IMR-90 (cell line): ENCODE results near the gene PLEKHS1. TPM values are rescaled to one million over a fixed set of nuclear protein-coding genes. Genes with fewer than 3 reads are reported as not detected.

Experiments used
- ATAC-seq: fragments of 200-7000 bp; cut with Tn5 transposase; 2 replicates; pipeline ENCODE4 v1.9.1; 2020; ENCODE audit warnings: low read depth, mild to moderate bottlenecking, moderate library complexity
- BruUV-seq: library from RNA; stranded (reverse); fragments of 400-500 nt; replicated peaks from 2 replicates; lab custom pipeline; 2021; lab: Mats Ljungman, UMichigan
- CTCF ChIA-PET: fragments of 300-600 bp; formaldehyde crosslinking; extraction: SDS; loops from one replicate; lab custom pipeline; 2021; ENCODE audit warnings: antibody characterized with exemption; lab: Yijun Ruan, JAX
- POLR2A ChIA-PET: fragments of 300-600 bp; sonication (Branson Sonifier 250); formaldehyde crosslinking; loops from one replicate; lab custom pipeline; 2022; ENCODE audit warnings: antibody characterized with exemption; ENCODE audit not compliant: unreplicated experiment; lab: Charles Lee
- DNase-seq: peaks from one replicate; pipeline ENCODE4 v3.0.0; 2013
- H2AFZ ChIP-seq: replicated peaks from 2 replicates; pipeline ENCODE3; 2013; ENCODE audit warnings: low read length, mild to moderate bottlenecking; ENCODE audit not compliant: poor library complexity
- H2AK5ac ChIP-seq: 2 replicates; pipeline ENCODE4 v1.6.1; 2013; ENCODE audit warnings: low read depth, low read length, inconsistent platforms
- H2AK9ac ChIP-seq: replicated peaks from 2 replicates; pipeline ENCODE3; 2013; ENCODE audit warnings: mild to moderate bottlenecking, low read depth, low read length, moderate library complexity; ENCODE audit not compliant: poor library complexity
- H2BK120ac ChIP-seq: 2 replicates; pipeline ENCODE4 v1.6.1; 2013; ENCODE audit warnings: low read depth, low read length, inconsistent platforms
- H2BK15ac ChIP-seq: 3 replicates; pipeline ENCODE4 v1.6.1; 2013; ENCODE audit warnings: low read depth, low read length, inconsistent platforms
- H2BK20ac ChIP-seq: 2 replicates; pipeline ENCODE4 v1.6.1; 2013; ENCODE audit warnings: low read depth, mild to moderate bottlenecking, inconsistent platforms, low read length, moderate library complexity
- H2BK5ac ChIP-seq: 2 replicates; pipeline ENCODE4 v1.6.1; 2013; ENCODE audit warnings: mild to moderate bottlenecking, low read depth, low read length, inconsistent platforms; ENCODE audit not compliant: poor library complexity, severe bottlenecking
- H3K14ac ChIP-seq: replicated peaks from 2 replicates; pipeline ENCODE4 v1.6.1; 2013; ENCODE audit warnings: low read depth, low read length, inconsistent platforms
- H3K18ac ChIP-seq: 2 replicates; pipeline ENCODE4 v1.6.1; 2013; ENCODE audit warnings: low read depth, low read length, control low read depth
- H3K23ac ChIP-seq: 2 replicates; pipeline ENCODE4 v1.6.1; 2013; ENCODE audit warnings: low read depth, low read length, inconsistent platforms
- H3K27ac ChIP-seq: 2 replicates; pipeline ENCODE4 v1.5.1; 2013; ENCODE audit warnings: mild to moderate bottlenecking, control low read depth, low read length; ENCODE audit not compliant: insufficient read depth
- H3K27me3 ChIP-seq: 2 replicates; pipeline ENCODE4 v1.6.1; 2013; ENCODE audit warnings: low read length; ENCODE audit not compliant: control insufficient read depth, insufficient read depth
- H3K36me3 ChIP-seq: 2 replicates; pipeline ENCODE4 v1.6.1; 2013; ENCODE audit warnings: low read length, mixed read lengths; ENCODE audit not compliant: control insufficient read depth, insufficient read depth
- H3K4ac ChIP-seq: 2 replicates; pipeline ENCODE4 v1.6.1; 2013; ENCODE audit warnings: low read depth, low read length, inconsistent platforms
- H3K4me1 ChIP-seq: 2 replicates; pipeline ENCODE4 v1.6.1; 2013; ENCODE audit warnings: low read length, mixed read lengths; ENCODE audit not compliant: control insufficient read depth, insufficient read depth
- H3K4me2 ChIP-seq: 2 replicates; pipeline ENCODE4 v1.6.1; 2013; ENCODE audit warnings: low read depth, mild to moderate bottlenecking, control low read depth, low read length, moderate library complexity
- H3K4me3 ChIP-seq: 2 replicates; pipeline ENCODE4 v1.5.1; 2013; ENCODE audit warnings: low read depth, mild to moderate bottlenecking, control low read depth, low read length, moderate library complexity; ENCODE audit not compliant: insufficient read depth
- H3K56ac ChIP-seq: 2 replicates; pipeline ENCODE4 v1.6.1; 2013; ENCODE audit warnings: low read length, inconsistent platforms; ENCODE audit not compliant: insufficient read depth; ENCODE audit errors: extremely low read depth
- H3K79me1 ChIP-seq, 2 experiments: 2 replicates each; pipeline ENCODE4 v1.6.1; 2013; ENCODE audit warnings: low read length in 2 of 2, inconsistent platforms in 1 of 2, low read depth in 1 of 2
- H3K9ac ChIP-seq: 2 replicates; pipeline ENCODE4 v1.6.1; 2013; ENCODE audit warnings: low read depth, low read length, control low read depth
- H3K9me1 ChIP-seq: 2 replicates; pipeline ENCODE4 v1.6.1; 2013; ENCODE audit warnings: low read length, inconsistent platforms; ENCODE audit not compliant: insufficient read depth
- H3K9me3 ChIP-seq: 2 replicates; pipeline ENCODE4 v1.6.1; 2013; ENCODE audit warnings: low read length; ENCODE audit not compliant: control insufficient read depth, insufficient read depth
- H4K20me1 ChIP-seq: 2 replicates; pipeline ENCODE4 v1.6.1; 2013; ENCODE audit warnings: low read length, inconsistent platforms; ENCODE audit not compliant: insufficient read depth
- H4K5ac ChIP-seq: 2 replicates; pipeline ENCODE4 v1.6.1; 2013; ENCODE audit warnings: mild to moderate bottlenecking, low read depth, low read length, control low read depth
- H4K8ac ChIP-seq, 2 experiments: 2 replicates each; pipeline ENCODE4 v1.6.1; 2013; ENCODE audit warnings: low read depth in 2 of 2, low read length in 2 of 2, control low read depth in 1 of 2, inconsistent platforms in 1 of 2
- H4K91ac ChIP-seq: 2 replicates; pipeline ENCODE4 v1.6.1; 2013; ENCODE audit warnings: low read depth, low read length, inconsistent platforms; ENCODE audit not compliant: insufficient read depth
- BHLHE40 ChIP-seq: fragments of 150-350 bp; IDR thresholded peaks from 2 replicates; pipeline ENCODE4 v1.6.1; 2016; ENCODE audit warnings: mild to moderate bottlenecking, low read depth, low read length
- CEBPB ChIP-seq: IDR thresholded peaks from 2 replicates; pipeline ENCODE4 v1.6.1; 2012; ENCODE audit warnings: low read depth, low read length, improper control_type of control experiment
- CHD1 ChIP-seq: IDR thresholded peaks from 2 replicates; pipeline ENCODE4 v1.6.1; 2012; ENCODE audit warnings: low read depth, low read length, improper control_type of control experiment
- RCOR1 ChIP-seq: IDR thresholded peaks from 2 replicates; pipeline ENCODE4 v1.6.1; 2012; ENCODE audit warnings: mild to moderate bottlenecking, low read length, improper control_type of control experiment; ENCODE audit not compliant: insufficient replicate concordance
- WGBS, 2 experiments: methylation state at CpG; one replicate each; pipeline versions ENCODE4 v1.1.5 to v1.1.7; 2013; ENCODE audit warnings: missing lambda C conversion rate in 2 of 2; ENCODE audit not compliant: insufficient read length in 1 of 2; ENCODE audit errors: extremely low coverage in 2 of 2; 5-methylcytosine and 5-hydroxymethylcytosine counted together
- dilution Hi-C: fragments of 300-500 bp; cut with HindIII; formaldehyde crosslinking; loops from one replicate; pipeline ENCODE4 v1.14.3; 2018; ENCODE audit warnings: low sequenced_read_pairs; ENCODE audit not compliant: unreplicated experiment
- in situ Hi-C: fragments of 300-500 bp; cut with MboI; formaldehyde crosslinking; loops from 3 replicates; pipeline ENCODE4 v1.14.3; 2019; ENCODE audit warnings: low sequenced_read_pairs, inconsistent platforms, mixed read lengths
- intact Hi-C: fragments of 100-400 bp; cut with micrococcal nuclease; formaldehyde crosslinking; loops from 2 replicates; pipeline ENCODE4 v1.10.0; 2022
- polyA plus RNA-seq, 3 experiments: library from polyadenylated mRNA; depleted of rRNA; stranded (reverse); fragments of >200 nt; gene quantifications; 2 replicates each; pipeline ENCODE4 v1.2.3, GENCODE V29; 2012; ENCODE audit warnings: low replicate concordance in 1 of 3
- total RNA-seq: library from RNA; depleted of rRNA; stranded (reverse); fragments of >200 nt; gene quantifications from 2 replicates; pipeline ENCODE4 v1.2.3, GENCODE V29; 2012
- TF ChIP-seq, protein P1 (sequence below): fragments of 150-350 bp; IDR thresholded peaks from 2 replicates; pipeline ENCODE4 v1.6.1; 2017; ENCODE audit warnings: mild to moderate bottlenecking, antibody characterized with exemption, low read length, low read depth

Gene PLEKHS1
- total and polyA plus RNA-seq, 2 of the 4 experiments (the other 2 are of a cell fraction) = not detected

GRCh38 chr10:113765910-113766309 lies 14.4 kb downstream of the PLEKHS1 start:
- H3K27me3 ChIP-seq = peaks cover 11% of the 10 kb centered on the region
- H4K91ac ChIP-seq = no peak overlapping the region
- no peak overlapping the region for H2BK5ac ChIP-seq
- H3K27ac ChIP-seq = no peak overlapping the region
- in situ Hi-C loops (no loop called here), dilution Hi-C loops (no loop called here), intact Hi-C loops (no loop called here)
- H2BK15ac ChIP-seq = no peak overlapping the region
- H3K4me1 ChIP-seq = no peaks in the 10 kb centered on the region
- no peaks in the 10 kb centered on the region for H4K20me1 ChIP-seq
- H3K56ac ChIP-seq = no peak overlapping the region
- no peak for DNase-seq
- H3K4ac ChIP-seq = no peak overlapping the region
- ChIA-PET POLR2A (no interaction called here), CTCF (no interaction called here)
- no peak overlapping the region for H2BK20ac ChIP-seq
- no peak overlapping the region for H2AK5ac ChIP-seq
- no peaks in the 10 kb centered on the region for H3K9me3 ChIP-seq
- H3K14ac ChIP-seq = no peak overlapping the region
- TF ChIP-seq RCOR1 = no peak
- no peak for TF ChIP-seq BHLHE40
- TF ChIP-seq, protein P1, sequence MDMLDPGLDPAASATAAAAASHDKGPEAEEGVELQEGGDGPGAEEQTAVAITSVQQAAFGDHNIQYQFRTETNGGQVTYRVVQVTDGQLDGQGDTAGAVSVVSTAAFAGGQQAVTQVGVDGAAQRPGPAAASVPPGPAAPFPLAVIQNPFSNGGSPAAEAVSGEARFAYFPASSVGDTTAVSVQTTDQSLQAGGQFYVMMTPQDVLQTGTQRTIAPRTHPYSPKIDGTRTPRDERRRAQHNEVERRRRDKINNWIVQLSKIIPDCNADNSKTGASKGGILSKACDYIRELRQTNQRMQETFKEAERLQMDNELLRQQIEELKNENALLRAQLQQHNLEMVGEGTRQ = no peak
- TF ChIP-seq CEBPB = no peak
- TF ChIP-seq CHD1 = no peak
- H3K4me3 ChIP-seq = no peak overlapping the region
- no CpG with 5 or more reads among the region's 3 CpGs for WGBS, 2 experiments
- H3K23ac ChIP-seq = no peak overlapping the region
- no peak for ATAC-seq
- H4K8ac ChIP-seq = no peak overlapping the region
- H3K18ac ChIP-seq = no peak overlapping the region
- H2AFZ ChIP-seq = no peak overlapping the region
- BruUV-seq = no TSS peak
- no peaks in the 10 kb centered on the region for H3K79me1 ChIP-seq
- no peak overlapping the region for H3K4me2 ChIP-seq
- H3K9me1 ChIP-seq = no peaks in the 10 kb centered on the region
- H2AK9ac ChIP-seq = no peak overlapping the region
- no peak overlapping the region for H2BK120ac ChIP-seq
- H3K9ac ChIP-seq = no peak overlapping the region
- no peaks in the 10 kb centered on the region for H3K36me3 ChIP-seq
- H4K5ac ChIP-seq = no peak overlapping the region
